Measurements from ENCODE around the gene THSD7A. TPM values are rescaled to one million over a fixed set of nuclear protein-coding genes. Genes with fewer than 3 reads are reported as not detected.

Gene THSD7A
- total RNA-seq, 1 donor from 2014 or later: 1.5 TPM

DNA sequence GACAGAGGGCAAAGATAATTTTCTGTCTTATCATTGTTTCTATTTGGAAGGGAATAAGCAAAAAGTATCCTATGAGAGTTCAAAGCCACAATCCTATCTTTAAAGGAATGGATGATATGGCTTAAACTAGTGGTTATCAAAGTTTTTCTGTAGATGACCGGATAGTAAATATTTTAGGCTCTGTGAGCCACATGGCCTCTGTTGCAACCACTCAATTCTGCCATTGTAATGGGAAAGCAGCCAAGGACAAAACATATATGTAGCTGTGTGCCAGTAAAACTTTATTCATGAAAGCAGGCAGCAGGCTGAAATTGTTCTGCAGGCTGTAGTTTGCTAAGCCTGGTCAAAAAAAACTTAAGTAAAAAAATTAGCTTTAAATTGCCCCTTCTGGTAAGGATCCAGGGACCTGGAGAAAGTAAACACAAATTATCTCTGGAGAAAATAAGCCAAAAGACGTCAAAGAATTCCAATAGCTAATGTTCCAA lies 73.3 kb downstream of the THSD7A start:
- intact Hi-C loops (cut with DNase I): no loop called here
- DNase-seq (ENCODE audit: missing footprints): no peak
- ATAC-seq: no peak

DNA sequence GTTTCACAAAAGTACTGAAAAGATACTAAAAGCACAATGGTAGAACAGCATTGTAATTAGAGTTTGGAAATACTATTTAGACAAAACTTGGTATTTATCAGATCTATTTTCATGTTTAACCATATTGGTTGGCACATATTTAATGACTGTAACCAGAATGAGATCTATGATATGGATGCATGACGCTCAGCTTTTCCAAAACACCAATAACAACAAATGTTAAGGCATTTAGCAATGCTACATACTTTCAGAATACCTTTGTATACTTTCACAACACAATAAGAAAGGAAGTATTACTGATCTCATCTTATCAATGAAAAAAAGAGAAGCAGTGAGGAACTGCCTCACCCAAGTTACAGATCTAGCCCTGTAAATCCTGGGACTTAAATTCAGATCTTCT lies 74.8 kb downstream of the THSD7A start:
- intact Hi-C loops (cut with DNase I): no loop called here
- ATAC-seq: no peak
- no peak for DNase-seq (ENCODE audit: missing footprints)

DNA sequence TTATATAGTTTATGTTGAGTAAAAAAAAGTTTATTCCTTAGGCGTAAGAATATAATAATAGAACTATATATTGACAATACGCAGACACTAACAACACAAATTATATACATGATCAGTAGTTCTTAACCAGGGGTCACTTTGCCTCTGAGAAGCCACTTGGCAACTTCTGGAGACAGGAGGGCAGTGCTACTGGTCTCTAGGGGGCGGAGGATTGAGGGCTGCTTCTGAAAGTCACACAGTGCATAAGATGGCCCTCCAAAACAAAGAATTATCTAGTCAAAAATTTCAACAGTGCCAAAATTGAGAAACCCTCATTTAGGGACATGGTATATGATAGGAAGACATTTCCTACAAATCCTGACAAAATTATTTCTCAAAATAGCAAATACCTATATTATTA lies 77.1 kb downstream of the THSD7A start:
- ATAC-seq (no peak), DNase-seq (ENCODE audit: missing footprints) (no peak)
- intact Hi-C loops (cut with DNase I): no loop called here

DNA sequence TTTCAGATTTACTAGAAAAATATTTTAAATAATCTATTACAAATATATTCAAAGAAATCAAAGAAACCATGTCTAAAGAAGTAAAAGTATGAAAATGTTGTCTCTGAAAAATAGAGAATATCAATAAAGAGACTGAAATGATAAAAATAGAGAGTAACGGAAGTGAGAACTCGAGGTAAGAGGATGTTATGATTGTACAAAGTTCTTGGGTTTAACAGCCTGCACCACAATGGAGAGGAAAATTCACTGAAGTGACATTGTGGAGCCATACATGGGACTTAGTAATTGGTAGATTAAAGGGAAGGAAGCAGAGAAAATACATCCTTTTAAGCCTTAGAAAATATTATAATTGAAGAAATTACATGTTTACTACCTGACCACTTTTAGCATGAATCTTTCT lies 77.9 kb downstream of the THSD7A start:
- ATAC-seq (no peak), DNase-seq (ENCODE audit: missing footprints) (no peak)
- intact Hi-C loops (cut with DNase I): no loop called here

DNA sequence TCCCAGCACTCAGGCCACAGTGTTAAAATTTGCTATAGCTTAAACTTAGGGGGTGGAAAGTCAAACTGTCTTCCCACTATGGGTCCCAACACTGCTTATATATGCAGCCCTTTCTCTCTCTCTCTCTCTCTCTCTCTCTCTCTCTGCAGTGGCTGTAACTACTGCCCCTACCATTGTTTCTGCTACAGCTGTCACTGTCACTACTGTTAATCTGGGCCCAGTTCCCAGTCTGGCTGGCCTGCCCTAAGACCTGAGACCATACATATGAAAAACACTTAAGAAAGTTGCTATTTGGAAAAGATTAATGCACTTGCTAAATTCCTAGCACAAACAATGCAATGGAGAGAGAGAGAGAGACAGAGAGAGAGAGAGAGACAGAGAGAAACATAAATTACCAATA lies 78.6 kb downstream of the THSD7A start:
- intact Hi-C loops (cut with DNase I): no loop called here
- no peak for DNase-seq (ENCODE audit: missing footprints)
- no peak for ATAC-seq

DNA sequence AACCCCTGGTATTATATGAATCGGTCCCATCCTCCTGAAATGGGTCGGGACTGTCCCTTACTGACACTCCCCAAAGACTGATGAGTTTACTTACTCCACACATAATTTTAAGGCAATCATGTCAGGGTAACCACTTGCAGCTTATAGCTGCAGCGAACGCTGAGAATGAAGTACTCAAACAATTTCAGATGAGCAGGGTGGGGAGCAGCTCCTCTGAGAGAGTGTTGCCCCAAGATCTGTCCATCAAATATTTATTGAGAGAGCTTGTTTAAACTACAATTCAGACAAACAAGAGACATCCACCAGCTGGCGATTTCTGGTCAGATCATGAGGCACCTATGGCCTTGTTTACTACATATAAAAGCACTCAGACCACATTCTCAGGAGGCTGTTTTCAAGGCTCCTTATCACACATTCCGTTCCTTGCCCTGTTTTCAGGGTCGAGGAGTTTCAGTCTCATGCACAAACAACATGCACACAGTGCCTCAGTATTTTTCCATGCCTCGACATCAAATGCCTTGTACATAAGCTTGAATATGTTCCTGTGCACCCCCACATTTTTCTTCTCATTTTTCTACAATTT lies 80.1 kb downstream of the THSD7A start:
- intact Hi-C loops (cut with DNase I): no loop called here
- DNase-seq (ENCODE audit: missing footprints) (no peak), ATAC-seq (no peak)

DNA sequence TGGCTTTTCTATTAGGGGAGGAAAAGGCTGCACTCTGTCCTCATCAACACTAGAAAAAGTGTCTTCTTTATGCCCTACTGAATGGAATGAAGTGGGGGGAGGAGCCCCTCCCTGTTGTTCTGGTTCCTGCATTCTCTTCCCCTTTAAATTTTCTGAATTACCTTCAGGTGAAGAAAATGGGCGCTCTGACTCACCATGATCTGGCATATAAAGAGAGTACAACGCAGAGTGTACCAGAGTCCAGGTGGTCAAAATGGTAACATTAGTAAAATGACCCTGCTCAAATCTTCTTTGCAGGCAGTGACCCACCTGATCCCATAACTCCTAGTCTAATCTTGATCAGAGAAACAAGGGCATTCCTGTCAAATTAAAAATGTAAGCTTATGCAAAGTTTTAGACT lies 80.7 kb downstream of the THSD7A start:
- DNase-seq (ENCODE audit: missing footprints) (no peak), ATAC-seq (no peak)
- intact Hi-C loops (cut with DNase I): no loop called here

DNA sequence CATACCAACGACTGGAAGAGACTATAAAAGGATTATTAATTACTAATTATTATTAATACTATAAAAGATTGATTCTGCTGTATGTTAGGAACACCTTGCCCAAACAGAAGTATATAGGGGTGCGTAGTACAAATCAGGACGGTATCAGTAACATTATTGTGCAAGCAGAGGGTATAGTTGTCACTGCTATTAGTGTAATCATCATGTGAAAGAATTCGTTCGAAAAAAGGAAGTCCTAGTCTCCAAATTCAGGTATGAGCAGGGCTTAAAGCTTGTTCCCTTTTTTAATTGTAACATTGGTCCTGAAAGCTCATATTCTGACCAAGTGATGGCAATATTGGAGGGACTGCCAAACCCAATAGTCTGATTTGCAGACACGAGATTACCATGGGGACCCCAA lies 81.8 kb downstream of the THSD7A start:
- DNase-seq (ENCODE audit: missing footprints) (no peak), ATAC-seq (no peak)

DNA sequence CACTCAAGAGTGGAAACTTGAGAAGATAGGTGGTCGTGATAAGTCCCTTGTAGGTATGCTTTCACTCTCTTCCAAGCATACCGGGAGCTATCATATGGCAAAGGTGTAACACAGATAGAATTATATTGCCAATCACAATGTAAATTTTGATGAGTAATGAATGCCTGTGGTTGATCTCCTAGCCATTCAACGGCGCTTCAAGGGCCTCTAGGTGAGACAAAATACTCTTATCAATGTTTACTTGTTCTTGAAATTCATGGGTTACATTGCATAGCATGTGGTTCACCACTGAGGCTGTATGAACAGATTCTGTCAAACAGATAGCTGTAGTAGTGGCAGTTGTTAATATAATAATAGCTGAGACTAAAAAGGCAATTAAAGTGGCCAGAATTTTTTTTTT lies 82.4 kb downstream of the THSD7A start:
- DNase-seq (ENCODE audit: missing footprints) (no peak), ATAC-seq (no peak)
- intact Hi-C loops (cut with DNase I): no loop called here

More for the DNA sequence above, 81.8 kb downstream of the THSD7A start:
- intact Hi-C loops (cut with DNase I): no loop called here

DNA sequence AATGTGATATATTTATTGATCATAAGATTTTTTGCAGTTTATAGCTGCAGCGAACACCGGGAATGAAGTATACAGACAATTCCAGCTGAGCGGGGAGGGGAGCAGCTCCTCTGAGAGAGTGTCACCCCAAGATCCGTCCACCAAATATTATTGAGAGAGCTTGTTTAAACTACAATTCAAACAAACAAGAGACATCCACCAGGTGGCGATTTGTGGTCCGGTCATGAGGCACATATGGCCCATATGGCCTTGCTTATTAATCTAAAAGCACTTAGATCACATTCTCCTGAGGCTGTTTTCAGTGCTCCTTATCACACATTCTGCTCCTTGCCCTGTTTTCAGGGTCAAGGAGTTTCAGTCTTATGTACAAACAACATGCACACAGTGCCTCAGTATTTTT lies 83.1 kb downstream of the THSD7A start:
- intact Hi-C loops (cut with DNase I): no loop called here
- DNase-seq (ENCODE audit: missing footprints) (no peak), ATAC-seq (no peak)

DNA sequence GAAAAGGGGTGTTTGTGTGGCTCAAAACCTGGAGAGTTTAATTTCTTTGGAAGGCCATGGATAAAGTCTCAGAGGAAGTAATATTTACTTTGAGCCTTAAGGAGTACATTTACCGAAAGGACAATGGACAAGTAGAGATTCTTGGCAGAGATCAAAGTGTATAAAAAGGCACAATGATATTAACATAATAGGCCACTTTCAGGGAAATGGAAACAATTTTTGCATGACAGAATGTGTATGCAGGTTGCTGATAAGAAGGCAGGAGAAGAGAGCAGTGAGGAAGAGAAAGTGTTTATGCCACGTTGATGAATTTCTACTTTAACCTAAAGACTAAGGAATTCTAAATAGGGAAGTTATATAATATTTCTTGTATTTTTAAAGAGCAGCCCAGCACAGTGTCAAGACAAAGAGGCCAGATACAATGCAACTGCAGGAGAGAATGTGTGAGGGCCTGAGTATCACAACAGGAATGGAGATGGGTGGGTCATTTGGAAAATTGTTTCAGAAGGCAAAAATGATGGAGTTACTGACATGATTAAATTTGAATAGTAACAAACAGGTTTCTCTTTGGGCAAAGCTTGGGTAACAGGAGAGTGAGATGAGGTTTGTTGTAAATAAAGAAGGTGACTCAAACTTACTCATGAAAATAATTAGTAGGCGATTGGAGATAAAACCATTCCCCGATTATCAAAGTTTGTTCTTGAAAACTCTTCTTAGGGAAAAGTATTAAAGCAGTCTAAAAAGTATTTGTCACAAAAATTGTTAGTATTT lies 84.1 kb downstream of the THSD7A start:
- DNase-seq (ENCODE audit: missing footprints): no peak
- ATAC-seq: no peak
- intact Hi-C loops (cut with DNase I): no loop called here

DNA sequence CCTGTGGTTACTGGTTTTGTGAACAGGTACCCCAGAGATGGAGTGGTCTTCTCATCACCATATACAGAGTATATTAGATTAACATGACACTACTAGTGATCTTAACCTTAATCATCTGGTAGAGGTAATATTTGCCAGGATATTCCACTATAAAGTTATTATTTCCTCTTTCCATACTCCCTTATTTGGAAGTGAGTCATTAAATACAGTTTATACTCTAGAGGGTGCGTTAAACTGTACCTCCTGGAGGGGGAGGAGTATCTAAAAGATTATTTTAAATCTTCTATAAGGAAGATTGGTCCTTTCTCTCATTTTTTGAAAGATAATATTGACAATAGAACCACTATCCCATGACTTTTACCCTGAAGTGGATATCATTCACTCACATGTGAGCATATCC lies 85.4 kb downstream of the THSD7A start:
- DNase-seq (ENCODE audit: missing footprints): no peak
- no peak for ATAC-seq
- intact Hi-C loops (cut with DNase I): no loop called here

DNA sequence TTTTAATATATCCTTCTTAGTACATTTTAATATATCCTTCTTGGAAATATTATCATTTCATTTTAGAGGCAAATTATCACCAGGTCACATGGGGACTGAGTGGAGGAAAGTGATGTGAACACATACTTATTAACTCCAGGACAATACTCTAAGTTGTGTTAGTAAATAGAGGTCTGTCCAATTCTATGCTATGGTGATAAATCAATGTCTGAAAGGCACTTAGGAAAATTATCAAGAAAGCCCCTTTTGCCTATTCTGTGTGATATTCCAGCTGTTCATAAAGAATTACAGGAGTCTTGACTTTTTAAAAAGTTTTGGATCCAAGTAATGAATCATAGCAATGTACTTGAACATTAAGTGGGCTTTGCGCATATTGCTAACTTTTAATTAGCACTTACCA lies 88.5 kb downstream of the THSD7A start:
- ATAC-seq (no peak), DNase-seq (ENCODE audit: missing footprints) (no peak)
- intact Hi-C loops (cut with DNase I): no loop called here

DNA sequence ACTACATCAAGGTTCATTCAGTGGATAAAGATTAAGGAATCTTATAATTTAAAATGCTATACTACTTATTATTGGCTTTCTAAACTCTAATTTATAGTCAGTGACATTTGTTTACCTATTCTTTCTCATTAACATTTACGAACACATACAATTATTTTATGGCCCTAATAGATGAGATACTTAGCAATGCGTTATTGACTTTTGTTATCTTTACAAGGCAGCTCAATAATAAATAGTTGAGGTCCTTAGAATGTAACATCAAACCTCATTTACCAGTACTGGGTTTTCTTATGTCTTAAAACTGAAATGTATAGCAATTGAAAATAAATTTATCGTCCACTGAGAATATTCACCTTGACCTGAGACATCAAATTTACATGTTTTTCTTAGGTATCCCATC lies 89.0 kb downstream of the THSD7A start:
- ATAC-seq: no peak
- intact Hi-C loops (cut with DNase I): no loop called here
- no peak for DNase-seq (ENCODE audit: missing footprints)

DNA sequence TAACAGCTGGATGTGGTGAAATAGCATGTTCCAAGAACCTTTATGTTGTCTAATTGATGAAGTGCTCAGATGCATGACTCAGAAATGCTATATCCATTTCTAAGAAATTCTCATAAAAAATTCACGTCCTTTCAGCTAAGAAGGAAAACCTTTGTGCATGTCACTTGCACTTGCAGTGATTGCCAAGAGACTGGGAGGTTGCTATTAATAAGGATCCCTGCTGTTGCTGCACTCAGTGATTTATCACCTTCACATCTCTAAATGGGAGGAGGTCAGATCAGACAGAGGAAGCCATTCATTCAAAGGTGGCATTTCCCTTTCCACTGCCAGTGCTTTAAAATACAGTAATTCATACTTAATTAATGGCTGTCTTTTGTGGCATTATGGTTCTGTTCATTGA lies 89.5 kb downstream of the THSD7A start:
- ATAC-seq (no peak), DNase-seq (ENCODE audit: missing footprints) (no peak)
- intact Hi-C loops (cut with DNase I): no loop called here

DNA sequence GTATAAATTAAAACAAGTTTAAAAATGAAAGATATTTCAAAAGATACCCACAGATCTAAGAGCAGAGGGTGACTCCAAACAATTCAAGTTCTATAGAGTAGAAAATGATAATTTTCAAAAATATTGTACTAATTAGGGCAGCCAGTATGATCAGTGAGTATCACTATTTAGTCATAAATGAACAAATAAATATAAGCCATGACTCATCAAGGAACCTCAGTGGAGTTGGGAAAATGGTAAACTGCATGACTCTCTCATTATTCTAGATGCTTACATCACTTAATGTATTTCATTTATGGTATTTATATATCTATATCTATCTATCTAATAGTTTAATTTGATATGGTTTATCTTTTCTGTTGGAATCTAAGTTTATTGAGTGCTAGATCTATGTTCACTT lies 94.3 kb downstream of the THSD7A start:
- intact Hi-C loops (cut with DNase I): no loop called here
- DNase-seq (ENCODE audit: missing footprints) (no peak), ATAC-seq (no peak)

DNA sequence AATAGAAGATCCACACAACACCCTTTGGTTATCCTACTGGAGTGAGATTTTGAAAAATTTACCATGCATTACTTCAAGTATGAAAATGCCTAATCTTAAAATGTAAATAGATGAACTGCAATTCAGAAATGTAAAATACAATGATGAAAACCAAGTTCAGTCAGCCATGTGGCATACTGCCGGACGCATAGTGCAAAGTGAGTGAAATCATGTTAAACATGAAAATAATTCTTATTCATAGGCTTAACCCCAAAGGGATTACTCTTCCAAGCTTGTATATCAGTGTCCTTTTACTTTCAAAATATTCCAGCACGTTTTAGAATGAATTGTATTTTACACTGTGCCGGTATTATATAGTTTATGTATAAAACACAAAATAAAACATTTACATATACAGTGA lies 99.8 kb downstream of the THSD7A start:
- ATAC-seq (no peak), DNase-seq (ENCODE audit: missing footprints) (no peak)
- intact Hi-C loops (cut with DNase I): no loop called here

DNA sequence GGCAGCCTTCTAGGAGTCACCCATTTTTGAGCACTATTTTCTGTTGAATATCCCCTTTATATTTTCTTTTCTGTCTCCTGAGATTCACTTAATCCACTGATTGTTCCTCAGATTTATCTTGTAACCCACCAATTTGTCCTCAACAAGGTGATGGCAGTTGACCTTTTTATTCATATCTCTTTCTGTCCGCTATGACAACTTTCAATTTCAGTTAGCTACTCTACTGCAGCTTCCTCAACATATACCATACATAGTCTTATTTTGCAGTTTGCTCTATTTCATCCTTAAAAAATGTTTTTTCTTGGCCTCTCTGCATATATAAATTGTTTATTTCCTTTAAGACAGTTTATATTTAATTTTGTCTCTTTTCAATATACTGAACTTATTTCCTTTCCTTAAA lies 101.3 kb downstream of the THSD7A start:
- ATAC-seq: no peak
- no peak for DNase-seq (ENCODE audit: missing footprints)
- intact Hi-C loops (cut with DNase I): no loop called here

DNA sequence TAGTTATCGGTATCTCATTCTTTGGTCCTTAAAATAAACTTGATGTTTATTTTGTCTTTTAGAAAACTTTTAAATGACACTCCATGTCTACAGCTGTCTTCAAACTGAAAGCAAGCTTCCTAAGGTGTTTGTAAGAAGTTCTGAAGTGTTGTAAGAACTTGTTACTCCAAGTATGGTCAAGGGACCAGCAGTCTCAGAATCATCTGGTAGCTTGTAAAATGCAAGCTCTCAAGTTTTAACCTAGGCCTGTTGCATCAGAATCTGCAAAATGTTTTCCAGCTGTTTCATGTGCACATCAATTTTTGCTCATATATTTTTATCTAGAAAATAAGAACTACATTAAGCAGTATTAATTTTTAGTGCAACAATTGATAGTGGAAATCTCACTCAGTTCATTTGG lies 104.1 kb downstream of the THSD7A start:
- DNase-seq (ENCODE audit: missing footprints) (no peak), ATAC-seq (no peak)
- intact Hi-C loops (cut with DNase I): no loop called here

DNA sequence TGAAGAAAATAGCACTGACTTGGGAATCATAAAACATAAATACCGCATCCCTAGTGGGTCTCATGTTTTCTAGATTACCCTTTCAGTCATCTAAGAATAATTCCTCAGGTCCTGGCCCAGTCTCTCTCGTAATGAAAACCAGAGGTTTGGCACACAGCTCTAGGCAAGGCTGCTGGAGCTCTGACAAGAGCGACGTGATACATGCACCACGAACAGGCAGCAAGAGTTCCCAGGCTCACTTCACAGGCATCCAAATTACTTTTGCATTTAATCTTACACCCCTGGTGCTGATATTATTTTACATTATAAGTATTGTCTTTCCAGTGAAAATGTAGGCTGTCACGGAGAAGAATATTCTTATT lies 105.2 kb downstream of the THSD7A start:
- peak; percentile 74 for DNase-seq (ENCODE audit: missing footprints)

More for the DNA sequence above, 105.2 kb downstream of the THSD7A start:
- ATAC-seq: peak; percentile 72
- intact Hi-C loops (cut with DNase I): no loop called here
